Activated effector memory CD4-positive, alpha-beta T cell treated with Interleukin-2 at 50 U/mL for 16 hours (primary cell): Measurements from ENCODE around the gene ZBTB49.

Source experiments
- DNase-seq: peaks from one replicate; pipeline ENCODE4 v3.0.0-alpha.2; 2020

ZBTB49 gene

DNA sequence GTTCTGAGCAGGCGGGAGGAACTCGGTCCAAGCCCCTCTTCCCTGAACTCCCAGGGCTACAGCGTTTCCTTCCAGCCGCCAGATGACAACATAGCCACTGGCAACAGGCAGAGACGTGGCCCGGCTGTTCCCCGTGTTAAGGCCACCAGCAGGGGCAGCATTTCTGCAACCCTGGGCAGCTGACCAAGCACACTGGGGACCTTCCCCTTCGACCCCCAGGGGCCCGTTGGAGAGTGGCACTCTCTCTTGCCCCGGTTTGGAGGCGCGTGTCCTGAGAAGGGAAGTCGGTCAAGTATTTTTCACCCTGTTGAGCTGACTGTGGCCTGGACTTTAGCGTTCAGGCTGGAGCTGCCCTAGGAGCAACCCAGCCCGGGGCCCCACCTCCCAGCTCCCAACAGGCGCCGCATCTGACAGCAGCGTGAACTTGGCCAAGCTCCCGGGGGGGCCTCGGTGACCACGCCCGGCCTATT lies 37.6 kb downstream of the ZBTB49 start:
- DNase-seq: no peak

DNA sequence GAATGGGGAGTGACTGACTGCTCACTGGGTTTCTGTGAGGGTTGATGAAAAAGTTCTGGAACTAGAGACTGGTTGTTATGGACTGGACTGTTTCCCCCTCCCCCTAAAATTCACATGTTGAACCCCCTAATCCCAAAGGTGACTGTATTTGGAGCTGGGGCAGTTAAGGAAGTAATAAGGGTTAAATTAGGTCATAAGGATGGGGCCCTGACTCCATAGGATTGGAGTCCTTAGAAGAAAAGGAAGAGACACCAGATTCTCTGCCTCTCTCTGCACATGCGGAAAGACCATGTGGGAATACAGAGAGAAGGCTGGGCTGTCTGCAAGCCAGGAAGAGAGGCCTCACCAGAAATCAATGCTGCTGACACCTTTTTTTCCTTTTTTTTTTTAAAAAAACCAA lies 38.2 kb downstream of the ZBTB49 start:
- no peak for DNase-seq

DNA sequence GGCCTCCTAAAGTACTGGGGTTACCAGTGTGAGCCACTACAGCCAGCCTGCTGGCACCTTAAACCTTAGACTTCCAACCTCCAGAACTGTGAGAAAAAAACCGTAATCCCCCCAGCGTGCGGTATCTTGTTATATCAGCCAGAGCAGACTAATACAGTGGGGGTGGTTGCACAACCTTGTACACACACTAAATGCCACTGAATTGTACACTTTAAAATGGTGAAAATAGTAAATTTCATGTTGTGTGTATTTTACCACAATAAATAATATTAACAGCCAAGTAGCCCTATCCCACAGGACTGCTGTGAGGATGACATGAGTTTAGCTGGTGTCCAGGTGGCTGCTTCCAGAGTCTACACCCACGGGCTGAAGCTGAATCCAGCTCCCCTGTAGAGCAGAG lies 38.8 kb downstream of the ZBTB49 start:
- DNase-seq: no peak

DNA sequence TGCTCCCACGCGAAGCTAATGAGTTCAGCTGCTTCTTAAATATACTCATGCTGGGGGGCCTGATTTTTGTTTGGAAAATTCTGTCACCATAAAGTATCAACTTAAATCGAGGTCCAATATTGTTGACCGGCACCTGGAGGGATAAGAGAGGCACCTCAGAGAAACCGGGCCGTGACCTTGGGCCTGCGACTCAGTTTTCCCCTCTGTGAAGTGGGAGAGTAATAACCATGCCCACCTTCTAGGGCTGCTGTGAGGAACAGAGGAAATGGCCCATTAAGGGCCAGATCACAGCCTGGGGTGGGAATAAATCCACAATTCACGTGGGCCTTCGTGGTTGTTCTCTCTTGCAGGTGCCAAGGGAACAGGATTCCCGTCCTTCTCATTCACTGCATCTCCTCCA lies 39.4 kb downstream of the ZBTB49 start:
- no peak for DNase-seq

DNA sequence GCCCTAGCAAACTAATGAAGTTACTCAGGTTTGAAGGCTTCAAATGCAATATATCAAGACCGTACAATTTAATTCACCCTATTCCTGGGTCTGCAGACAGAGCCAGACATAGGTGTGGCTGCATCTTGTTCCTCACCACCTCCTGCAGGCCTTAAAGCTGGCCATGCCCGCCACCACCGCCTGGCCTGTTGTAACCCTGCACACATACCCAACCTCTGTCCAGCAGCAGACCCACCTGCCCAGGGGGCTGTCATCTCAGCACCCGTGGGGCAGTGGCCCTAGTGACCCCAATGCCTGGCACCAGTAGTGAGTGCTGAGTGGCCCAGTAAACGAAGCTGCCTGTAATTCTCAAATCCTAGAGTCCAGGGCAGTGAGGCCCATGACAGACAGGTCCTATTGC lies 40.7 kb downstream of the ZBTB49 start:
- no peak for DNase-seq

DNA sequence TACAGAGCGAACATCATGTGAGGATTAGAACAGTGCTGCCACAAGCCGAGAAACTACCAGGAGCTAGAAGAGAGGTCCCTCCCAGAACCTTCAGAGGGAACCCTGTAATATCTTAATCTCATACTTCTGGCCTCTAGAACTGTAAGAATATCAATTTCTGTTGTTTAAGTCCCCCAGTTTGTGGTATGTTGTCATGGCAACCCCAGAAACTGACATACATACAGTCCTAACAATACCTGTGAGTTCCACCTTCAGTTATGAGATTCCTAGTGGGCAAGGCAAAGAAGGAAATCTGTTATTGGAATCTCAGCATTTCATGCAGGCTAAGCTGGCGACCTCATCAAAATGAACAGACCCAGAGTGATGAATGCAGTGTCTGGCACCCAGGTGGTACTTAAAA lies 42.5 kb downstream of the ZBTB49 start:
- DNase-seq: no peak

DNA sequence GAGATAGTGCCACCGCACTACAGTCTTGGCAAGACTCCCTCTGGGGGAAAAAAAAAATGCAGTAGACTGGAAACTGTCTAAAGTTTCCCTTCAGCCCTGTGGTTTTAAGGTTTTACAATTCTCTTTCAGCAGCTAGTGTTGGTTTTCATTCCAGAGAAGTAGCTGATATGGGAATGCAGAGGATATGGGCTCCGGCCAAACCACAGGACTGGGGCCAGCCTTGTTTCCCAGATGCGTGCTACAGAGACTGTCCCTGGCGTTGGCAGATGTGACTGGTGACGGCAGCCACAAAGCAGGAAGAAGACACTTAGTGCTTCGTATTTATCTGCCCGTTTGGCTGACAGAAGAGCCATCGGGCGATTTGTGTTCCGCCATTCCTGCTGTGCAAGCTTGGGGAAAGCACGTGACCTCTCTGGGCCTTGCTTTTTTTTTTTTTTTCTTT lies 43.2 kb downstream of the ZBTB49 start:
- no peak for DNase-seq

DNA sequence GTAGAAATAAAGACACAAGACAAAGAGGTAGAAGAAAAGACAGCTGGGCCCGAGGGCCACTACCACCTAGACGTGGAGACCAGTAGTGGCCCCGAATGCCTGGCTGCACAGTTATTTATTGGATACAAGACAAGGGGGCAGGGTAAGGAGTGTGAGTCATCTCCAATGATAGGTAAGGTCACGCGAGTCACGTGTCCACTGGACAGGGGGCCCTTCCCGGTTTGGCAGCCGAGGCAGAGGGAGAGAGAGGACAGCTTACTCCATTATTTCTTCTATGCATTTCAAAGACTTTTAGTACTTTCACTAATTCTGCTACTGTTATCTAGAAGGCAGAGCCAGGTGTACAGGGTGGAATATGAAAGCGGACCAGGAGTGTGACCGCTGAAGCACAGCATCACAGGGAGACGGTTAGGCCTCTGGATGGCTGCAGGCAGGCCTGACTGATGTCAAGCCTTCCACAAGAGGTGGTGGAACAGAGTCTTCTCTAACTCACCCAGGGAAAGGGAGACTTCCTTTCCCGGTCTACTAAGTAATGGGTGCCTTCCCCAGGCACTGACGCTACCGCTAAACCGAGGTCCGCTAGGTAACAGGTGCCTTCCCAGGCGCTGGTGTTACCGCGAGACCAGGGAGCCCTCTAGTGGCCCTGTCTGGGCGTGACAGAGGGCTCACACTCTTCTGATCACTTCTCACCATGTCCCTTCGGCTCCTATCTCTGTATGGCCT lies 44.9 kb downstream of the ZBTB49 start:
- DNase-seq: peak; percentile 65

DNA sequence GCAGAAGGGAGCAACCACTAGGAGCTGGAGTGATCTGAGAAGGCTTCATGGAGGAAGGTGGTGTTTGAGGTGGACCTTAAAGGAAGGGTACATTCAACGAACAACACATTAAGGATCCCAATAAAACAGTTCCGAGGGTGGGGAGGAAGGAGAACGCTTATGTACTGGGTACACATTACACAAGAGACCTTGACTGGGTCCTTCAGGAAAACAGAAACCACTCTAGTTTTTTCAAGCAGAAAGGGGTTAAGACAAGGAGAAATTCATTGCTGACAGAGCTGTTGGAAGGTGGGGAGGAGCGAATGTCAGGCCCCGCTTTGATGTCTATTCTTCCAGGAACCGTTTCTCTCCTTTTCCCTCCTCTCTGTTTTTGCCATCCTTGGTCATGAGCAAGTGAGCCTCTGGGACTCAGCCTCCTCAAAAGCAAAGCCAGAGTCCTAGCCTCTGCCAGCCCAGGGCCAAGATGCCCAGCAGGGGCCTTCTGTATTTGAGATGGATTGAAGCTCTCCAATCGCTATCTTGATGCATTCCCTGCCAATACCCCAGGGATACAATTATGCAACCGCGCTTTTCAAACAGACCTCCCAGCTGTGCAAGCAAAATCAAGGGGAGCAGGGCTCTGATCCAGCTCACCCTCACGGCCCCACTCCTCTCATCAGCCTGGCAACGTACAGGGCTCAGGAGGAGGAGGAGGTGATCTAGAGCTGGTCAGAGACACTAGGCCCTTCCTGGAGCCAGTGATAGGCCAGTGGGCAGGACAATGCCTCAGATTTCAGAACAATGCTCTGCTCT lies 48.4 kb downstream of the ZBTB49 start:
- DNase-seq: no peak

DNA sequence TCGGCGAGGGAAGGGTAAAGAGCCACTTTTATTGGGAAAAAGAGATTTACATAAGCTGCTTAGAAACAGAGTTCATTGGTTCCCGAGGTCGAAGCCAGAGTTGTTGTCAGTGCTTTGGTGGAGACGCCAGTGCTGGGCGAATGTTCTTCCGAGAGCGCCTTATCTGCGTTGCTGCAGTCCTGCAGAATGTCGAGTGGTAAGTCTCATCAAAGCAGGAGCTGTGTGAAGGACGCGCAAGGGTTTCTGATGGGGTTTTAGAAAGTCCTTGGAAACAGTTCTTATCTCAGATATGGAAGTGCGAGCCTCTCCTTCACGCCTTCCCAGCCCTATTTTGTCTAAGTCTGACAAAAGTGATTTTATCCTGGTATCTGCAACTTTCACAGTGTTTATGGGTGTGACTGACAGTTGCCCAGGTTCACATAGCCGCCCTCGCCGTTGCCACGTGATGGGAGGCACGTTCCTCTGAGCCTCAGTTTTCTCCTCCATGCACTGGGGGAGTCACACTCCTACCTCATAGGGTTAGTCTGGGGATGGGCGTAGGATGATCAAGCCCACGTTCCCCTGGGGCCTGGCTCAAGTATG lies 49.5 kb downstream of the ZBTB49 start:
- DNase-seq: no peak

DNA sequence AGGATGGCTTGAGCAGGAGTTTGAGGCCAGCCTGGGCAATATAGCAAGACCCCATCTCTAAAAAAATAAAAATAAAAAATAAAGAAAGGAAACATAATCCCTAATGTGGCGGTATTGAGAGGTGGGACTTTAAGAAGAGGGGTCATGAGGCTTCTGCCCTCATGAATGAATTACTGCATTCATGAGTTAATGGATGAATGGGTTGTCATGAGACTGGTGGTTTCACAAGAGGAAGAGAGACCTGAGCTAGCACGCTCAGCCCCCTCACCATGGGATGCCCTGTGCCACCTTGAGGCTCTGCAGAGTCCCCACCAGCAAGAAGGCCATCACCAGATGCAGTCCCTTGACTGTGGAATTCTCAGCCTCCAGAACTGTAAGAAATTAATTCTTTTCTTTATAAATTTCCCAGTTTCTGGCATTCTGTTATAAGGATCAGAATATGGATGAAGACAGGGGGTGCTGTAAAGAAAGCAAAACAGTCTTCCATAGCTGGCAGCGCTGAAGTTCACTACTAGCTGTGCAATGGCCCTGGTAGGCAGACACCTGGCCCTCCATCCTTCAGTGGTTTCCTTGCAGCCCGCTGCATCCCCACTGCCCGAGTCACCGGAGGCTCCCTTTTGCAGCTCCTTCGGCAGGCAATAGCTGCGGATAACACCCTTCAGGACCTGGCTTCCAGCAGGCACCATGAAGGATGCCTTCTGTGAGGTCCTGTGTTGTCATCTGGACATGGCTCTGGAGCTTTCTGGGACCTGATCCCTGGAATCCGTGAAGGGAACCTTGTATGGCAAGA lies 52.0 kb downstream of the ZBTB49 start:
- no peak for DNase-seq

DNA sequence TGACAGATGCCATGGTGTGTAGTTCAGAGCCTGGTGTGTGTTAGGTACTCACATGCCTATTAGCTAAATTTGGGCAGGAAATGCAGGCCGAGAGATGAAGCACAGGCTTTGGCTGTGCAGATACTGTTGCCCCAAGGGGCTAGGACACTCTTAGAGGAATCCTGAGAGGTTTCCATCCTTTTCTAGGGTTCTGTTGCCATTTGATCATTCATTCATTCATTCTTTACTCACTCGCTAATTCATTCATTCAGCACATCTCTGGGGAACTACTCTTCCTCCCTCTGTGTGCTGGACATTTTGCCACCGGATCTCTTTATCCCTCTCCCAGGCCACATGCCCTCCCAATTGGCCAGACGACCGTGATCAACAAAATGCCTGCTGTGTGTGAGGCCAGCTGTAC lies 53.0 kb downstream of the ZBTB49 start:
- no peak for DNase-seq

DNA sequence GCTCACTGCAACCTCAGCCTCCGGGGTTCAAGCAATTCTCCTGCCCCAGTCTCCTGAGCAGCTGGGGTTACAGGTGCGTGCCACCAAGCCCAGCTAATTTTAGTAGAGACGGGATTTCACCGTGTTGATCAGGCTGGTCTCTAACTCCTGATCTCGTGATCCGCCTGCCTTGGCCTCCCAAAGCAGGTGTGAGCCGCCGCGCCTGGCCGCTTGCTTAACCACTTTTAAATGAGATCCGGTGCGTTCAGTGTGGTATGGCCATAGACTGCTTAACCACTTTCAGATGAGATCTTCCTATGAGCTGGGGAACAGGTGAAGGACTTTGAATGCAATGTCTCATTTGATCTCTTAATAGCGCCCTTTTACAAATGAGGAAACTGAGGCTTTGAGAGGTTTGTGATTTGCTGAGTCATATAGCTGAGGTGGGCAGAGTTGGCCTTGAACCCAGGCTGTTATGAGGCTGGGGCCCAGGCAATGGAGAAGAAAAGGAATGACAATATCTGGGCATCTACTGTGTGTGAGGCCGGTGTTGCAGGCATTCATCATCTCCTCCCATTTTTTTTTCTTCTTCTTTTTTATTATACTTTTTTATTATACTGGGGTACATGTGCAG lies 55.0 kb downstream of the ZBTB49 start:
- no peak for DNase-seq

DNA sequence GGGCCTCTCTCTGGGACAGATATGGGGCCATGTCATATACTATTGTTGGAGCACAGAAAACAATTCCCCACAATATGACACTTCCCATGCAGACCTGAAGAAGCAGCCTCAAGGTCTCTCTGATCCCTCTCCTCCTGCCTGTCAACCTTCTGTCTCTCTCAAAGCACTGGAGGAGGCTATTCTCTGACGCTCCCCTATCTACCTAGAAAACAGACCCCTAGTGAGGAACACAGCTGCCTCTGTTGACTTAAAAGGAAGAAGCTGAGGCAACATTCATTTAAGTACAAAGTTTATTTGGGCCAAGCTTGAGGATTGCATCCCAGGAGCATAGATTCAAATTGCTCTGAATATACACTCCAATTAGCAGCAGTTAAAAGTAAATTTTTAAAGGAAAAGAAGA lies 57.5 kb downstream of the ZBTB49 start:
- no peak for DNase-seq

DNA sequence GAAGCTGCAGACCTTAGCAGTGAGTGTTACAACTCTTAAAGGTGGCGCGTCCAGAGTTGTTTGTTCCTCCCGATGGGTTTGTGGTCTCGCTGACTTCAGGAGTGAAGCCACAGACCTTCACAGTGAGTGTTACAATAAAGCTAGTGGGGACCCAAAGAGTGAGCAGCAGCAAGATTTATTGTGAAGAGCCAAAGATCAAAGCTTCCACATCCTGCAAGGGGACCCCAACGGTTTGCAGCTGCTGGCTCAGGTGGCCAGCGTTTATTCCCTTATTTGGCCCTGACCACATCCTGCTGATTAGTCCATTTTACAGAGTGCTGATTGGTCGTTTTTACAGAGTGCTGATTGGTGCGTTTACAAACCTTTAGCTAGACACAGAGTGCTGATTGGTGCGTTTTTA lies 58.5 kb downstream of the ZBTB49 start:
- DNase-seq: peak; percentile 40

DNA sequence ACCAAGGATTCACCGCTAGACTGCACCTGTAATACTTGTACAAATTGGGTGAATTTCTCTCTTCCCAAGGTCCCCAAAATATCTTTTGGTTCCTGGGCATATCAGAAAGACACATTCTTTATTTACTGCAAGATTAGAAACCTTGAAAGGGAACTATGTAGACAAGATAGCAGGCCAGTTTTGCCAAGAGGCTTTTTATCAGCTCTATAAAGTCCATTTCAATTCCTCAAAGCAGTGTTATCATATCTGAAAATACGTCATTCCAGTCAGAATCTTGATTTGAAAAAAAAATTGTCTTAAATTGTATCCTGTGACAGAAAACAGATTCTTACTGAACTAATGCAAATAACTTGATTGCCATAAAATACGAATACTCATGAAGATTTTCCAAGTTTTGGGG lies 59.8 kb downstream of the ZBTB49 start:
- no peak for DNase-seq

DNA sequence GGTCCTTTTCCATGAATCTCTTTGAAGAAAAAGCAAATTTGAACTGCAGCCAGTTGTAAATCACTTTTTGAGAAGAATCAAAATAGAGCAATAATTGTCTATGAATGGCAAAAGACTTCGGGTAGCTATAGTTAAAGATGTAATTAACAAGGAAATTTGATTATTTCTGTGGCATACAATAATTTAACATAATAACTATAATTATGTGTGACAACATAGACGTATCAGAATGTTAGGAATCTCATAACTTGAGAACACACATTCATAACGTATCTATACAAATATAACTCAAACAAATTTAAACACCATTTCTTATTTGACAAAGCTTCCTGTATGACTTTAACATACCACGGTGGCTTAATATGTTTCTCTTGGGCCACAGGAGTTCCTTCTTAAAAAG lies 60.9 kb downstream of the ZBTB49 start:
- DNase-seq: no peak

DNA sequence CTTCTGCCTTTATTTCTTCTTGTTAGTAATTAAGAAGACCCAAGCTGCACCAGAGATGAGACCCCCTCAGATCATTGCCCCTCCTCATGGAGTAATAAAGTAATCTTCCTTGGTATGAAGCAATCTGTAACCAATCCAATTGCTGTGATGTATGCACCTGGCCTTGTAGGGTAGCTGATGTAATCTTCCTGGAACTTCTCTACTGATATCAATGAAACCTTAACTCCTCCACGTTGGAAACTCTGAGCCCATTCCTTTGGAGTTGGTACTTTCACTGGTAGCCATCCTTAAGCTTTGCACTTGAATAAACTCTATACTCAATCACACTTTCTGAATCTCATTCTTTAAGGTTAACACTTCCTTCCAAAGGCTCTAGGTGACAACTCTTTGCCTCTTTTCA lies 65.3 kb downstream of the ZBTB49 start:
- DNase-seq: no peak

DNA sequence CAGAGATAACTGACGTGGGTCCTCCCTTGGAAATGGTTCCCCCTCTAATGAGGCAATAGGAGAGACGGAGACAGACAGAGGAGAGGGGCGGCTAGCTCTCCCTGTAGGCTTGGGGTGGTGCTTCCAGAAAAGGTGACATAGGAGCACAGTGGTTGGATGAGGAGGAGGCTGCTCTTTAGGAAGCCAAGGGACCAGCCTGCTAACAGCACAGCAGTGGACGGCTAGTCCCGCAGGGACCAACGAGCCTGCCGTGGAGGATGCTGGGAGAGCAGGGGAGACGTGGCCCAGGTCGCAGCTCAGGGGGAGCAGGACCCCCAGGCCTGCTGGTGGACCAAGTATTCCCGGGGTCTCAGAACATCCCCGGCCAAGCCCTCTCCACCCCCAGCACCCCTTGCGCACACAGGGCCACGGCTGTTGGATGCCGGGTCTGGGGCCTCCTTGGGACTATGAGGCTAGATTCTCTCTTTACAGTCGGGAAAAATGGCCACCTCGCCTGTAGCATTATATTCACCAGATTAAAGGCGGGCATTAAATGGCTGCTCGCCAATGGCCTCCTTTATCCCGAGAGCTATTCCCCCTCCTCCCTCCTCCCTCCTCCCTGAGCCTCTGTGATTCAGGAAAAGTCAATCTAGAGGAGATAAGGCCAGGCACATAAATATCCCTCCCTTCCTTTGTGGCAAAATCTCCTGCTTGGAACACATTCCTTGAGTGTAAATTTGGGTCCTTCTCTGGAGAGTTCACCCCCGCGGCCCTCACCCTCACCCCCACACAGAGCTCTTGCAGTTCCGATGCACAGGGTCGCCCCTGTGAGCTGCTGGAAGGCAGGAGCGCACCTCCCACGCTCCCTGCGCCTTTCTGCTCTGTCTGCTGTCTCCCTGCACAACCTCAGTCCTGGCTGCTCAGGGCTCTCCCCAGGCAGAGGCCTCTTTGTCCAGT lies 66.3 kb downstream of the ZBTB49 start:
- no peak for DNase-seq

DNA sequence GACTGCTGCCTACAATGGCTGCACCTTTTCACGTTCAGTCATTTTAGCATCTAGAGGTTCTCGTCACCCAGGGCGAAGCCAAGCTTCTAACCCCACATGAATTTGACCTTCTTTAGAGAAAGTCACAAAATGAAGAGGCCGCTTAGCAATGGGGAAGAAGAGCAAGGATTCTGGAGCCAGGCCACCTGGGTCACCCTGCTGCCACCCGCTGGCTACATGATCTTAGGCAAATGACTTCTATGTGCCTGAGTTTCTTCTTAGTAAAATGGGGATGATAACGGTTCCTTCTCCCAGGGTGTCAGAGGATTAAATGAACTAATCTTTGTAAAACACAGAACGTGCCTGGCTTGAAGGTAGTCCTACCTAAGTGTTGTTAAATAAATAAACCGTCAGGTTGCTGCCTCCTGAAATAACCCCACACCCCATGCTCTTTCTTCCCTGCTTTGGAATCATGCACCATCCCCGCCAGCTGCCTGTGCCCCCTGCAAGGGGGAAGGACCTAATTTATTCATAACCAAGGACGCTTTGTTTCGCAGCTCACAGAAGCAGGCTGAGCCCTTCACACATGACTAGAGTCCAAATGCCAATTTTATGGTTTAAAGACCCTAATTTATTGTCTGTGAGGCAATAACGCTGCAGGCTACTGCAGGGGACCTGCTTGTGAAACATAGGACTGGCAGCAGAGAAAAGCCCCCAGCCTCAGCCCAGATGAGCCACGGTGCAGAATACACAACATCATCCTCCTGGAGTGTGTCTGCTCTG lies 68.2 kb downstream of the ZBTB49 start:
- no peak for DNase-seq

DNA sequence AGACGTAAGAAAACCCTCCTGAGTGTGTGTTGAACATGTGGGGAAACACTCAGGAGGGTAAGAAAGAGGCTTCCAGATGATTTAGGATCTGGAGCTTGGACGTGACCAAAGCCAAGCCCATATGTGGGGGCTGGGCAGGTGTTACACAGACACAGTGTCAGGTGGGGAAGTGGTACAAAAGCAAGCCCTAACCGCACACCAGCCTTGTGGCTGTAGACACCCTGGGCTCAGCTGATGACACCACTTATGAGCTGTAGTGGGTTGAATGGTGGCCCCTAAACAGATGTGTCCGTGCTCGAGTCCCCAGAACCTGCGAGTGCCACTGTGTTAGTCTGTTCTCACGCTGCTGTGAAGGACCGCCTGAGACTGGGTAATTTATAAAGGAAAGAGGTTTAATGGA lies 71.8 kb downstream of the ZBTB49 start:
- DNase-seq: no peak
